ENCODE data around the gene ALPI. TPM values are rescaled to one million over a fixed set of nuclear protein-coding genes. Genes with fewer than 3 reads are reported as not detected.
"Not testable (repeated sequence)": the region's sequence is repeated elsewhere in the genome, so short reads cannot be mapped to it uniquely, and the experiment has no call there.

The ALPI gene
- not detected in 2 replicates for total RNA-seq (ENCODE audit: low replicate concordance)

GRCh38 chr2:232455426-232456255, at the start of gene ALPI:
ALPI (plus strand) TSS chr2:232456153; CDS start chr2:232456200, 47 bp downstream.
- H3K4me3 ChIP-seq (ENCODE audit: low read depth, low read length): no peak within 1 kb of the TSS
- no peak for DNase-seq (ENCODE audit: low read depth)
- no peak for TF ChIP-seq CTCF (IDR thresholded peaks at IDR 0.05; ENCODE audit: insufficient read depth, low read length)

DNA sequence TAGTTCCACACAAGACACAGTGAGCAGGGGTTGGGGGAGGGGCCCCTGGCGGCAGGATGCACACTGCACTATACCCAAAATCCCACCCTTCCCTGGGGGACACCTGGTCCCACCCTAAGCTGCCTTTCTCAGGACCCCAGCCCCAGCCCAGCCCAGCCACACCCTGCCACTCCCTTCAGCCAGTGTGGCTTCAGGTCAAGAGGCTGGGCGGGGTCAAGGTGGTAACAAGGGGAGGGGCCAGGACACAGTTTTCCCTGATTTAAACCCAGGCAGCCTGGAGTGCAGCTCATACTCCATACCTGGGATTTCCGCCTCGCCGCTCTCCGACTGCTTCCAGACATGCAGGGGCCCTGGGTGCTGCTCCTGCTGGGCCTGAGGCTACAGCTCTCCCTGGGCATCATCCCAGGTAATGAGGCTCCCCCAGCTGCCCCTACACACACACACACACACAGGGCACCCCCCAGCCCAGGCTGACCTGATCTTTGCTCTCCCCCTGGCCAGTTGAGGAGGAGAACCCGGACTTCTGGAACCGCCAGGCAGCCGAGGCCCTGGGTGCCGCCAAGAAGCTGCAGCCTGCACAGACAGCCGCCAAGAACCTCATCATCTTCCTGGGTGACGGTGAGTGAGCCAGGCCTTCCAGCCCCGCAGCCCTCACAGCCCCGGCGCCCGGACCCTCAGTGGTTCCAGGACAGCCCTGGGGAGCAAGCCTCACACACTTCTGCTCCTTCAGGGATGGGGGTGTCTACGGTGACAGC, 49.2 kb upstream of the ALPI start, which contains the start of gene ALPG:
Gene ALPG (plus strand): TSS at position 289 of the 755 bp plus-strand sequence. CDS start 51 bp downstream, at position 340.
- TF ChIP-seq CTCF (IDR thresholded peaks at IDR 0.05; ENCODE audit: insufficient read depth, low read length): no peak
- no peak within 1 kb of the TSS for H3K4me3 ChIP-seq (ENCODE audit: low read depth, low read length)
- DNase-seq (ENCODE audit: low read depth): no peak

DNA sequence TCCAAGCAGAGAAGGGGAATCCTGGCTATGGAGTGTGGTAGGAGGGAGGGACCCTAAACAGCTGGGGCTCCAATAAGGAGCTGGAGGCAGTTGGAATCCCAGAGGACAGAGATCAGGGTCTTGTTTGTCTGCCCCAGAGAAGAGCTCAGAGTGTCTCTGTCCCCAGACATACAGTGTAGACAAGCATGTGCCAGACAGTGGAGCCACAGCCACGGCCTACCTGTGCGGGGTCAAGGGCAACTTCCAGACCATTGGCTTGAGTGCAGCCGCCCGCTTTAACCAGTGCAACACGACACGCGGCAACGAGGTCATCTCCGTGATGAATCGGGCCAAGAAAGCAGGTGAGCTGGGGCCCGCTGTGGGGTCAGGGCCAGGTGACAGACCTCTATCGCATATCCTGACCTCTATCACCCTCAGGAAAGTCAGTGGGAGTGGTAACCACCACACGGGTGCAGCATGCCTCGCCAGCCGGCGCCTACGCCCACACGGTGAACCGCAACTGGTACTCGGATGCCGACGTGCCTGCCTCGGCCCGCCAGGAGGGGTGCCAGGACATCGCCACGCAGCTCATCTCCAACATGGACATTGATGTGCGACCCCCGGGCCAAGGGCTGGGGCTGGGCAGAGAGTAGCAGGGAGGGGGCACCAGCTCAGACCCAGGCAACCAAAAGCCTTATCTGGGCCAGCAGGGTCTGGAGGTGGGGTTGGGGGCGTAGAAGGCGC, 48.4 kb upstream of the ALPI start:
- not testable (repeated sequence) for H3K4me3 ChIP-seq (ENCODE audit: low read depth, low read length)

GRCh38 chr2:232408269-232408668, 47.7 kb upstream of the ALPI start:
- H3K4me3 ChIP-seq (ENCODE audit: low read depth, low read length); DNase-seq (ENCODE audit: low read depth): not testable (repeated sequence)

More for the DNA sequence above, 48.4 kb upstream of the ALPI start:
- not testable (repeated sequence) for DNase-seq (ENCODE audit: low read depth)

- DNase-seq (ENCODE audit: low read depth); H3K4me3 ChIP-seq (ENCODE audit: low read depth, low read length): not testable (repeated sequence)
These were observed 46.3 kb upstream of the ALPI start for GRCh38 chr2:232409617-232410016.

- no peak overlapping the region for H3K4me3 ChIP-seq (ENCODE audit: low read depth, low read length)
- TF ChIP-seq CTCF (IDR thresholded peaks at IDR 0.05; ENCODE audit: insufficient read depth, low read length): no peak
- no peak for DNase-seq (ENCODE audit: low read depth)
These were observed 45.6 kb upstream of the ALPI start for GRCh38 chr2:232410238-232410900.

DNA sequence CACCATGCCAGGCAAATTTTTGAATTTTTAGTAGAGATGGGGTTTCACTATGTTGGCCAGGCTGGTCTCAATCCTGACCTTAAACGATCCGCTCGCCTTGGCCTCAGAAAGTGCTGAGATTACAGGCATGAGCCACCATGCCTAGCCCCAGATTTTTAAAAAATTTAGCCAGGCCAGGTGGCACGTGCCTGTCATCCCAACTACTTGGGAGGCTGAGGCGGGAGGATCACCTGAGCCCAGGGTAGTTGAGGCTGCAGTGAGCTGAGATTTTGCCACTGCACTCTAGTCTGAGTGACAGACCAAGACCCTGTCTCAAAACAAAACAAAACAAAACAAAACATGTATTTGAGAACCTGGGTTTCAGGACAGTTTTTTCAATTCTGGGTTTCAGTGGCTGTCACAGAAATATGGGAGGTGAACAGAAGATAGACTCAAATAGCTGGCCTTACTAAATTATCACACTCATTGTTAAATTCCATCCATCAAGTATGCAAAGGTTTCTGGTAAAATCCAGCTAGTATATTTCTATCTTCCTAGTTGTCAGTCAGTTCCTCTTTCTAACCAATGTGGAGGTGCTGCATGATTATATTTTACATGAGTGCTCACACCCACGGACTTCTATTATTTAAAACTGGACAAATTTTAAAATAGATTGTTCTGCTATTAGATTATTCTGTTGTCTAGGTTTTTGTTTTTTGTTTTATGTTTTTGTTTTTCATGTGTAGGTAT, 43.9 kb upstream of the ALPI start:
- DNase-seq (ENCODE audit: low read depth): no peak
- no peak for TF ChIP-seq CTCF (IDR thresholded peaks at IDR 0.05; ENCODE audit: insufficient read depth, low read length)
- H3K4me3 ChIP-seq (ENCODE audit: low read depth, low read length): no peak overlapping the region

All from fibroblast of the aortic adventitia (primary cell).